Activated B cell treated with CpG ODN at 0.5 μM for 24 hours (primary cell): Measurements from ENCODE around the gene ADAMTS17. TPM values are rescaled to one million over a fixed set of nuclear protein-coding genes. Genes with fewer than 3 reads are reported as not detected.

Experiments
- ATAC-seq: fragments of 200-7000 bp; cut with Tn5 transposase; one replicate; pipeline ENCODE4 v1.10.0; 2021; ENCODE audit warnings: low read depth, mild to moderate bottlenecking, moderate library complexity
- CTCF ChIA-PET: fragments of 350-600 bp; sonication (Branson Sonifier 250); formaldehyde crosslinking; loops from one replicate; lab custom pipeline; 2021; ENCODE audit warnings: antibody characterized with exemption; lab: Charles Lee
- POLR2A ChIA-PET: fragments of 350-600 bp; sonication (Branson Sonifier 250); formaldehyde crosslinking; loops from one replicate; lab custom pipeline; 2021; ENCODE audit warnings: antibody characterized with exemption; lab: Charles Lee
- DNase-seq: peaks from one replicate; pipeline ENCODE4 v3.0.0; 2022
- H3K27ac Mint-ChIP-seq: one replicate; pipeline ENCODE4 v1.8.0; 2020; ENCODE audit warnings: mixed read lengths
- H3K27me3 Mint-ChIP-seq: one replicate; pipeline ENCODE4 v1.8.0; 2021; ENCODE audit warnings: mixed read lengths
- H3K36me3 Mint-ChIP-seq: one replicate; pipeline ENCODE4 v1.8.0; 2021; ENCODE audit warnings: low read depth, mixed read lengths
- H3K4me1 Mint-ChIP-seq: one replicate; pipeline ENCODE4 v1.8.0; 2021; ENCODE audit warnings: mixed read lengths
- H3K4me3 Mint-ChIP-seq: one replicate; pipeline ENCODE4 v1.8.0; 2020; ENCODE audit warnings: mild to moderate bottlenecking, mixed read lengths
- H3K9me3 Mint-ChIP-seq: one replicate; pipeline ENCODE4 v1.8.0; 2020; ENCODE audit warnings: mixed read lengths
- CTCF ChIP-seq: fragments of 200-600 bp; IDR thresholded peaks from one replicate; pipeline ENCODE4 v1.8.0; 2022; ENCODE audit warnings: antibody characterized with exemption, mild to moderate bottlenecking
- intact Hi-C: fragments of 100-400 bp; cut with micrococcal nuclease; formaldehyde crosslinking; loops from one replicate; pipeline ENCODE4 v1.15.1; 2024
- total RNA-seq: library from RNA; stranded (reverse); gene quantifications from 2 replicates; pipeline ENCODE4 v1.2.3, GENCODE V29; 2022

Gene ADAMTS17
- total RNA-seq, 1 donor from 2014 or later = 1.6 TPM

GRCh38 chr15:100346866-100347512 lies 5.2 kb upstream of the ADAMTS17 start:
- ChIA-PET POLR2A (no interaction called here), CTCF (interaction anchor here (1.4 to 5.5 kb wide), 2 partner anchors 9 to 225 kb away, joined by 4 to 80 read pairs; no protein-coding TSS in a partner anchor)
- TF ChIP-seq CTCF = no peak
- no peaks in the 10 kb centered on the region for H3K9me3 Mint-ChIP-seq
- H3K4me1 Mint-ChIP-seq = peaks cover 12% of the 10 kb centered on the region
- intact Hi-C loops = loop anchor here (10.0 kb wide), 2 partner anchors 528 to 1702 kb away; partner anchors contain the start of genes ALDH1A3 and IGF1R
- H3K27ac Mint-ChIP-seq = no peak overlapping the region
- no peak overlapping the region for H3K4me3 Mint-ChIP-seq
- ATAC-seq (no peak), DNase-seq (no peak)
- no peaks in the 10 kb centered on the region for H3K27me3 Mint-ChIP-seq
- H3K36me3 Mint-ChIP-seq = no peaks in the 10 kb centered on the region

GRCh38 chr15:100345438-100345837 lies 3.7 kb upstream of the ADAMTS17 start:
- POLR2A ChIA-PET = no interaction called here
- no peak overlapping the region for H3K4me3 Mint-ChIP-seq
- DNase-seq = no peak
- TF ChIP-seq CTCF = no peak
- CTCF ChIA-PET = no interaction called here
- H3K36me3 Mint-ChIP-seq = no peaks in the 10 kb centered on the region
- intact Hi-C loops = loop anchor here (10.0 kb wide), 2 partner anchors 529 to 1701 kb away; partner anchors contain the start of genes ALDH1A3 and IGF1R
- H3K27me3 Mint-ChIP-seq = peaks cover 1% of the 10 kb centered on the region
- H3K4me1 Mint-ChIP-seq = peaks cover 12% of the 10 kb centered on the region
- no peak for ATAC-seq
- no peaks in the 10 kb centered on the region for H3K9me3 Mint-ChIP-seq
- no peak overlapping the region for H3K27ac Mint-ChIP-seq

GRCh38 chr15:100343251-100343650 lies 1.5 kb upstream of the ADAMTS17 start:
- no peak for TF ChIP-seq CTCF
- no peak overlapping the region for H3K27ac Mint-ChIP-seq
- no peaks in the 10 kb centered on the region for H3K9me3 Mint-ChIP-seq
- POLR2A ChIA-PET = no interaction called here
- peaks cover 9% of the 10 kb centered on the region for H3K4me1 Mint-ChIP-seq
- no peak overlapping the region for H3K4me3 Mint-ChIP-seq
- H3K36me3 Mint-ChIP-seq = no peaks in the 10 kb centered on the region
- H3K27me3 Mint-ChIP-seq = peaks cover 22% of the 10 kb centered on the region
- intact Hi-C loops = loop anchor here (2.0 to 10.0 kb wide), 5 partner anchors 260 to 1698 kb away; partner anchors contain the start of genes ALDH1A3, ASB7, IGF1R and LINS1
- no peak for ATAC-seq
- no peak for DNase-seq
- CTCF ChIA-PET = no interaction called here

- Mint-ChIP-seq H3K9me3 (no peaks in the 10 kb centered on the region), H3K36me3 (no peaks in the 10 kb centered on the region), H3K27ac (no peak overlapping the region), H3K4me1 (peaks cover 9% of the 10 kb centered on the region), H3K4me3 (peak overlapping the region; percentile 50), H3K27me3 (peaks cover 32% of the 10 kb centered on the region)
- CTCF ChIA-PET = no interaction called here
- intact Hi-C loops = loop anchor here (5.0 to 10.0 kb wide), 3 partner anchors 534 to 1696 kb away; partner anchors contain the start of genes ALDH1A3 and IGF1R
- no peak for DNase-seq
- ATAC-seq = peak; percentile 10
- no peak for TF ChIP-seq CTCF
- POLR2A ChIA-PET = no interaction called here
These were observed 481 bp downstream of the ADAMTS17 start for GRCh38 chr15:100341239-100341749.

GRCh38 chr15:100340721-100341238 lies 995 bp downstream of the ADAMTS17 start:
- no peaks in the 10 kb centered on the region for H3K36me3 Mint-ChIP-seq
- peaks cover 35% of the 10 kb centered on the region for H3K27me3 Mint-ChIP-seq
- no peaks in the 10 kb centered on the region for H3K9me3 Mint-ChIP-seq
- ChIA-PET CTCF (no interaction called here), POLR2A (interaction anchor here (0.7 kb wide), 1 partner anchor 180 kb away, joined by 3 read pairs; no protein-coding TSS in a partner anchor)
- intact Hi-C loops = loop anchor here (5.0 to 10.0 kb wide), 3 partner anchors 534 to 1696 kb away; partner anchors contain the start of genes ALDH1A3 and IGF1R
- DNase-seq = no peak
- no peak for ATAC-seq
- no peak for TF ChIP-seq CTCF
- H3K27ac Mint-ChIP-seq = no peak overlapping the region
- H3K4me1 Mint-ChIP-seq = peaks cover 9% of the 10 kb centered on the region
- H3K4me3 Mint-ChIP-seq = peak overlapping the region; percentile 61
